SH-SY5Y (cell line): ENCODE data around the gene XXYLT1.

ENCODE experiments used
- GATA2 ChIP-seq: IDR thresholded peaks from 2 replicates; pipeline ENCODE4 v1.6.1; 2011; ENCODE audit warnings: mild to moderate bottlenecking, low read depth, low read length
- GATA3 ChIP-seq: IDR thresholded peaks from 2 replicates; pipeline ENCODE4 v1.6.1; 2011; ENCODE audit warnings: low read depth, mild to moderate bottlenecking, low read length, moderate library complexity

GRCh38 chr3:195188426-195188927 lies 82.5 kb downstream of the XXYLT1 start:
- no peak for TF ChIP-seq GATA2
- TF ChIP-seq GATA3, result no peak
